Activated CD4-positive, alpha-beta T cell treated with anti-CD3 and anti-CD28 coated beads for 1 hour (primary cell): ENCODE data around the gene NINL.
"Not testable (repeated sequence)": the region's sequence is repeated elsewhere in the genome, so short reads cannot be mapped to it uniquely, and the experiment has no call there.

Experiments
- DNase-seq: peaks from one replicate; pipeline ENCODE4 v3.0.0-alpha.2; 2020

Gene NINL

DNA sequence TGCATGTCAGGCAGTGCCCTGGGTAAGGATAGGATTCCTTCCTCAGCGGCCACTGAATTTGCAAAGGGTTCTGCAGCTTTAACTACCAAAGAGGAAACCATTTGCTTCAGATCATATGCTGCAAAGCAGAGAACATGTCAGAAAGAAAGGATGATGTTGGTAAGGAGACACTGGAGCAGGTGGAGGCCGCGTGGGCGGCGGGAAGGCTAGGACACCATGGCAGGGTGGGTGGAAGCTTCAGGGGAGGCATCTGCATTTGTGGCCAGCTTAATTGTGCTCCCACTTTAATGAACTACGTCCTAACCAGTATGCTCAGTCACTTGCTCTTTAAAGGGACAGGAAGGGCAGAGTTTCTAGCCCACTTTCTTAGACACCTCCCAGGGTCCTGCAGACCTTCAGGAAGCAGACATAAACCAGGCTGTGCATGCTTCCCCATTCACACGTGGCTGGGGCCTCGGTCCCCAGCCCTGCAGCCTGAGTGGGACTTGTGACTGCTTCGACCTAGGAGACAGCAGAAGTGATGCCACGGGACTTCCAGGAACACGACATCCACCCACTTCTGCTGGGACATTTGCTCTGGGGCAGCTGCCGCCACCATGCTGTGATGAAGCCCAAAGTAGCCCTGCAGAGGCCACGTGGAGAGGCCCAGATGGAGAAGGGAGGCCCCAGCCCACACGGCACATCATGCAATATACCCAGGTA is 101.7 kb downstream of the NINL start:
- DNase-seq: no peak

DNA sequence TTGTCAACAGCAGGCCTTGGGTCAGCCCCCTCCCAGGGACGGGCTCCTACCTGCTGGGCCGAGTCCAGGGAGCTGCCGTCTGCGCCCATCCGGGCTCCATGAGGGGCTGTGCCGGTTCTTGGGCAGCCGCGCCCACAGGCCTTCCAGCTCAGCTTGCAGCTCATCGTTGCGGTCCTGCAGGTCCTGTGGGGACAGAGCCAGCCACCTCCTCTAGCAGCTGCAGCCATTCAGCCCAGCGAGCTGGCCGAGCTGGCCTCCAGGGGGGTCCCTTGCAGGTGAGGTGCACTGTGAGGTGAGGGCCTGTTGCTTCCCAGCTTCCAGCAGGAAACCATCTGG is 103.4 kb downstream of the NINL start:
- no peak for DNase-seq

DNA sequence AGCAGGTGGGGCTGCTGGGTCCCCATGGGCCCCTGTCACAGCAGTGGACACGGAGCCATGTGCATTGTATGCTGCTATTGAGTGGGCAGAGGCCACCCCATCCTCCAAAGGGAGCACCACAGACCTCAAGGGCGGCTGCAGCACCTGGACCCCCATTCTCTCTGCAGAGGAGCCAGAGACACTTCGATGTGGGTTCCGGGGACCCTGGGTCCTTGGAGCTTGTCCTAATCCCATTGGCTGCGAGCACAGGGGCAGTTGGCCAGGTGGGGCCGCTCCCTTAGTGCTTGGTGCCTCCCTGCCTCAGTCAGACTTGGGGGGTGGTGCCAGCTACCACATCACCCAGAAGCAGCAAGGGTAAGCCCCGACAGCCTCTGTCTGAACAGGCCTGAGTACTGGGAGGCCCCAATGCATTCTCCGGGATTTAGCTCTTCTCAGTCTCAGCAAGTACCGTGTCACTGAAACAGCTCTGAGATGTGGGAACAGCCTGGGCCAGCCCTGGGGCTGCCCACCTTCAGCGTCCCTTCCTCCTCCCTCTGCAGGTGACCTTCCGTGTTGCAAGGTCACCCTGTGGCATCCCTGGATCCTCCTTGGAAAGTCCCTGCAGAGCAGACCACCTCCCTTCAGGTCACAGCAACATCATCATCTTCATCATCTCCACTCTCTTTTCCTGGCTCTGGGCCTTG is 104.0 kb downstream of the NINL start:
- DNase-seq: no peak

DNA sequence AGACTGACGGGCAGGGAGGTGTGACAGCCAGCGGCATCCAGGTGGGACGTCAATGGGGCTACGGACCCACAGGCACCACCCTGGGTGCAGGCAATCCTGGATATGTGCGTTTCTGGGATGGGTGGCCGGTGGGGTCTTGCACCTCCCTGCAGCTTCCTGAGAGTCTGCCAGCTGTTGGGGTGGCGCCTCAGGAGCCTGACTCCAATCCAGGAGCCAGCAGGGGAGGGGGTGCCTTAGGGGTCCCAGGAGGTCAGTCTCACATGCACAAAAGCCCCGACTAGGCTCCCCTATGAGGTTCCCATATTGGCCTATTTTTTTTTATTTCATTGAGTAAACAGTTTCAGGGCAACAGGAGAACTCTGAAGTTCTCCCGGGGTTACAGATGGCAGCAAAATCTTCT is 104.5 kb downstream of the NINL start:
- no peak for DNase-seq

DNA sequence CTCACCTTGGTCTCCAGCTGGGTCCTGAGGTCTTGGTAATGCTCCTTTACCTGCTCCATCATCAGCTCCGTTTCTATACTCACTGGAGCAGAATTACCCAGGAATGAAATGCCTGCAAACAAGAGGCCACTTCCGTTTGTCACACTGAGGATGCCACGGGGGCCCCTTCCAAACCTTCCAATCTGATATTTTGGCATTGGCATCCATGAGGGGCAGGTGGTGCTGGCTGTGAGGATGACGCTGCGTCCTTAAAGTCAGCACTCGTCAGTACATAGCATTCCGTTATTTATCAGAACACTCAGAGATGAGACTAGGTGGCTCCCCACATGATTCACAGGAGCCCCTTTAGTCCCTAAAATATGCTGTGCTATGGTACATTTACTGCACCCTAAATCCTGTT is 105.2 kb downstream of the NINL start:
- no peak for DNase-seq

DNA sequence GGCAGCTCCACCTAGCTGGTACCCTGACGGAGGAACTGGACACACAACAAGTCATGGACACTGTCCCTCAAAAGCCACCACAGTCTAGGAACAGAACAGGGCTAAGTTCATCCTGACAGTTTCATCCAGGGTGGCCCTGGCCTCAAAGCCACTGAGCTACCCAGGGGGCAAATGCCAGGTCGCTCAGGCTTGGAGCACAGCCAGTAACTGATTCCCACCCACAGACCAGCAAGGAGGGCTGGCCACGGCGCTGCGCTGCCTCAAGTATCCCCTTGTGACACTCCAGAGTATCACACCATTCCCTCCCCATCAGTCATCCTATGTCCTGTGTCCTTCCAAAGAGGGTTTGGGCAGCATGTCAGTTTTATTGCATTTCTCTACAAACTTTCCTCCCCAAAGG is 105.7 kb downstream of the NINL start:
- DNase-seq: no peak

DNA sequence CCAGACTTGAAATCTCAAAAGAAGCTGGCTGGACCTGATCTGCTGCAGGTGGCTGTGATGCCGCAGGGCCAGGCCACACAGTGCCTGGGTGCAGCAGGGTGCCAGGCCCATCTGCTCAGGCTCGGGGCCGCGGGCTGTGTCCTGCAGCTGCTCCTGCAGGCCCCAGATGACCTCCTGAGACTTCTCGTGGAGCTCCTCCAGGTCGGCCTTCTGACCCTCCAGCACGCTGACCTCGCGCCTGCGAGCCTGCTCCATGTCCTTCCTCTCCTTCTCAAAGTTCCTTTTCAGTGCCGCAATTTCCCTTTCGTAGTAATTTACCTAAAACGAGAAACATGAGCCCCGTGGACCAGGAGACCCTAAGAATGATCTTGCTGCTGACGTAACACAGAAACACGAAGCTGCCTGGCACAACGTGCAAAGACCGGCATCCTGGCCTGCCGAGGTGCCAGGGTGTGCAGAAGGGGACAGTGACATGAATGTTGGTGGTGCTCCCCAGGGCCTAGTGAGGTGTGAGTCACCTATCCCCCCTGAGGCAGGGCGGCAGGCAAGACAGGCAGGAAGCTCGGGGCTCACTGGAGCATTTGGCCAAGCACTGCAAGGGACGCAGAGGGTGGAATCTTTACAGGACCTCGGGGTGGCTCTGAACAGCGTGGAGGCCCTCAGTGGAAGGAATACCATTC is 106.3 kb downstream of the NINL start:
- no peak for DNase-seq

DNA sequence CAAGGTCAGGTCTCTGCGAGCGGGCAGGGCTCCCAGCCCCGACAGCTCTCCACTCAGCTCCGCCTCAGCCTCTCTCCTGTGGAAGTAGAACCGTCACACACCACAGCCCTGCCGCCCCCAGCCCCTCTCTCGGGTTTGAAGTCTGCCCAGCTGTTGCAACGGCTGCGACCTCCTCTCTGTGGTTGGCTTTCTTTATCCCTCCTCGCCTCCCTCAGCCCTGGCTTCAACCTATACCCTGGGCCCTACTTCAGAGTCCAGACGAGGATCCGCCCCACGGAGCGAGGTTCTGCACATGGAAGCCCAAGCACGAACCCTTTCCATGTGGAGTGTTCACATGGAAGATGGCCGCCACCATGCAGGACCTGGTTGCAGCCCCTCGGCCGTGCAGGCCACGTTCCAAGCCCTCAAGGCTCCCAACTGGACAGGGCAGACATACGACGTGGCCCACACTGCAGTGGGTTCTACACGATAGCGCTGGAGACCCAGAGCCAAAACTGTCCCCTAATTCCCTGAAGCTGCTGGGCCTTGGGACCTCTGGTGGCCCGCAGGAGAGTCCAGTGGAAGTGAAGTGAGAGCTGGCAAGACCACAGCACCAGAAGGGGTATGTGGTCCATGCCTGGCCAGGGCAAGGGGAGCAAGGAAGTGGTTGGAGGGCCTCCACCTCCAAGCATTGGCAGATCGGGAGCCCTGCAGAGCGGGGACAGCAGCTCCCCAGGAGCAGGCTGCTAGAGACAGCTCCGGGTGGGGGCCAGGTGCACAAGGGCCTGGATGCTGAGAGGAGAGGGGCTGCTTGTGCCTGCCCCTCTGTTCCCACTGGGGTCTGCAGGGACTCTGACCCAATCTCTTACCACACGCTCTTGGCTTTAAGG is 108.1 kb downstream of the NINL start:
- DNase-seq: no peak

DNA sequence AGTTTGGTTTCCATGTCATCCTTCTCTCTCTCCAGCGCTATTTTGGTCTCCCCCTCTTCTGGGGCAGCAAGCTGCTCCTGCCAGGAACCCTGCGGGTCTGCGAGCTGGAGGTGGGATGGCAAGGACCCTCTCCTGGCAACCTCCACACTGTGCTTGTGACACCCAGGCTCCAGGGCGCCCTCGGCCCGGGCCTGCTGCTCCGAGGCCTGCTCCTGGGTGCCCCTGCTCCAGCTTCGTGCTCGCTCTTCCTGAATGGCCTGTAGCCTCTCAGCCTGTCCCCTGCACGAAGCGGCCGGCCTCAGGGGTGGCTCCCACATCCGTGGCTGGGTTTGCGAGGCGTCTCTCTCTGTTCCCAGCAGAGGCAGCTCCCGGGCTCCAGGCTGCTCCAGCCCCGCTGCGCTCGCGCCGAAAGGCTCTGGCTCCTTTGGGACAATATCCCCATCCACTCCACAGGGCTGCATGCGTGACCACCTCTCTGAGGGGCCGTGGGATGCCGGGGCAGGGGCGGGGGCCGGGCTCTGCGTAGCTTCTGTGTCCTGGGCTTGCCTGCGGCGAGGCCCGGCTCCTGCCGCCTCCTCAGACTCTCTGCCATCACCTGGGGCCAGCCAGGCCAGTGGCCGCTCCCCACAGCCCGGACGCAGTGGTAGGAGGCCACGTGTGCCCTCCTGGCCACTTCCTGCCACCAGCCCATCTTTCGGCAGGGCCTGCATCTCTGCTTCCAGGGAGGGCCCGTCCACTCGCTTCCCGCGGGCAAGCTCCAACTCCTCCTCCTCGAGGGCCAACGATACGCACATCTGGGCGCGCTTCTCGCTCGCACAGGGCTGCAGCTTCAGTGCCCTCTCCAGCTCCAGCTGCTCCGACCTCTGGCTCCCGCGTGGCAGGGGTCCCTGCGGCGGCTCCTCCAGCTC is 109.0 kb downstream of the NINL start:
- no peak for DNase-seq

DNA sequence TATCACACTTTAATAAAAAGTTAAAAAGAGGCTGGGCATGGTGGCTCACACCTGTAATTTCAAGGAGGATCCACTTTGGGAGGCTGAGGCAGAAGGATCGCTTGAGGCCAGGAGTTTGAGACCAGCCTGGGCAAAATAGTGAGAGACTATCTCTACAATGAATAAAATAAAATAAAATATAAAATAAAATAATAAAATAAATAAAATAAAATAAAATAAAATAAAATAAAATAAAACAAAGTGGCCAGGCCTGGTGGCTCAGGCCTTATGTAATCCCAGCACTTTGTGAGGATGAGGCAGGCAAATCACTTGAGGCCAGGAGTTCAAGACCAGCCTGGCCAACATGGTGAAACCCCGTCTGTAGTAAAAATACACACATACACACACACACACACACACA is 112.0 kb downstream of the NINL start:
- DNase-seq: not testable (repeated sequence)

DNA sequence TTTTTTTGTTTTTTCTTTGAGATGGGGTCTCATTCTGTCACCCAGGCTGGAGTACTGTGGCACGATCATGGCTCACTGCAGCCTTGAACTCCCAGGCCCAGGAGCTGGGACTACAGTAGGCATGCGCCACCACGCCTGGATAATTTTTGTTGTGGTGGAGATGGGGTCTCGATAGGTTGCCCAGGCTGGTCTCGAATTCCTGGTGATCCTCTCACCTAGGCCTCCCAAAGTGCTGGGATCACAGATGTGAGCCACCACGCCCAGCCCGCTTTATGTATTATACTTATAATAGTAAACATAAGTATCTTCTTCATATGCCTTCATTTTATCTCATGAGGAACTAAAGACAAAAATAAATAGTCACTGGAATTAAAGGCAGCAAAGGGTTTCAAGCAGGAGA is 114.3 kb downstream of the NINL start:
- DNase-seq: no peak

DNA sequence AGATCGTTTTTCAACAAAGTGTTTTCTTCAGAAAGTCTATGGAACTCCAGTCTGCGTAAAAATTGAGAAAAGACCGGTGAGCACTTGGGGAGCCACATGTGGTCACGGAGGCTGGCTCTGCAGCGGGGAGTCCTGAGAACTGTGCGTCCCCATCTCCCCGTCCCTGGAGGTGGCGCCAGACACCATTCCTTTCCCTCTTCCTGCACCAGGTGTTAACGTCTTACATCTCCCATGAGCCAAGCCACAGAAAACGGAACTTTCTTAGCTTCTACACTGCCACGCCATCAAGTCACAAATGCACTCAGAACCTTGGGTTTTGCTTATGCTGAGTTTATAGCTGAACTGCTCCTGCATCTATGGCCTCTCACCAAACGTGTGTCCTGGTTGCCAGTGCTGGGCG is 115.3 kb downstream of the NINL start:
- DNase-seq: peak; percentile 18

DNA sequence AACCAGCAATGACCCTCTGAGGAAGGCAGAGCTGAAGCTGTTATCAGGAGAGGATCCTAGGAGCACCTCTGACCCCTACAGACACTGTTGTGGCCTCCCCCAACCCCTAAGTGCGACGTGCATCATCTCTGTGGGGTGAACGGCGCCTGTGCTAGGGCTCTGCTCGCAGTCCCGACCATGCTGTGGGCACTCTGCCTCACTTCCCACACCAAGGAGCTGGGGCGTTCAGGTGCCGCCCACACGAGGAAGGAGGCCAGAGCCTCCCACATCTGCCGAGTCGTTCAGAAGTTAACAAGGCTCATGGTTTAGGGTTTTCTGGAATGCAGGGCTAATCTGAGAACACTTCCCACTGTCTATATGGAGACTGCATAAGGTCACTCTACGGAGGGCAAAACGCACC is 115.8 kb downstream of the NINL start:
- DNase-seq: no peak

DNA sequence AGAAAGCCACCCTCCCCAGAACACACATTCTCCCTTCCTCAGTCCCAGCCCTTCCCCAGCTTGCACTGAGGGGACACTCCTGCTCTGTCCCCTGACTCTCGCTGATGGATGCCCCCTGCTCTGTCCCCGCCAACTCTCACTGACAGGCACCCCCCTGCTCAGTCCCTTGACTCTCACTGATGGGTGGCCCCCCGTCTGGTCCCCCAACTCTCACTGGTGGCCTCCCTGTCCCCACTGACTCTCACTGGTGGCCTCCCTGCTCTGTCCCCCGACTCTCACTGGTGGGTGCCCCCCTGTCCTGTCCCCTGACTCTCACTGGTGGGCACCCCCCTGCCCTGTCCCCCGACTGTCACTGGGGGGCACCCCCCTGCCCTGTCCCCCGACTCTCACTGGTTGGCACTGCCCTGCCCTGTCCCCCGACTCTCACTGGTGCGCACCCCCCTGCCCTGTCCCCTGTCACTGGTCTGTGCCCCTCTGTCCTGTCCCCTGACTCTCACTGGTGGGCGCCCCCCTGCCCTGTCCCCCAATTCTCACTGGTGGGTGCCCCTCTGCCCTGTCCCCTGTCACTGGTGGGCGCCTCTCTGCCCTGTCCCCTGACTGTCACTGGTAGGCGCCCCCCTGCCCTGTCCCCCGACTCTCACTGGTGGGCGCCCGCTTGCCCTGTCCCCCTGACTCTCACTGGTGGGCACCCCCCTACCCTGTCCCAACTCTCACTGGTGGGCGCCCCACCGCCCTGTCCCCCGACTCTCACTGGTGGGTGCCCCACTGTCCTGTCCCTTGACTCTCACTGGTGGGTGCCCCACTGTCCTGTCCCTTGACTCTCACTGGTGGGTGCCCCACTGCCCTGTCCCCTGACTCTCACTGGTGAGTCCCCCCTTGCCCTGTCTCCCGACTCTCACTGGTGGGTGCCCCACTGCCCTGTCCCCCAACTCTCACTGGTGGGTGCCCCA is 116.9 kb downstream of the NINL start:
- no peak for DNase-seq

DNA sequence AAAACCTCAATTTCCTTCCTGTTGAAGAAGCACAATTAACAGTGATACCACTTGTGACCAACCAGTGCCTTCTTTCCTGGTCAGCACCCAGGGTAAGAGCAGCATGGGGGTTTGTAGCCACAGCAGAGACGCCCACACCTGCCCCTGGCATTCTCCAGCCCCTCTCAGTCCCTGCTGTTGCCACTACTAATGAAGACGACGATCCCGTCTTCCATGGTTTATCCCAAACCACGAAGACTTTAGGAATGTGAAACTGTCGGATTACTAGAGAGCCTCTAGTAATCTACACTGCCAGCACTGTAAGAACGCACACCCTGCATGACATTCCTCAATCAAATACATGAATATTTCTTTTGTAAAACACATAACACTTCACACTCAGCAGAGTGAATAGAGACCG is 117.9 kb downstream of the NINL start:
- no peak for DNase-seq

DNA sequence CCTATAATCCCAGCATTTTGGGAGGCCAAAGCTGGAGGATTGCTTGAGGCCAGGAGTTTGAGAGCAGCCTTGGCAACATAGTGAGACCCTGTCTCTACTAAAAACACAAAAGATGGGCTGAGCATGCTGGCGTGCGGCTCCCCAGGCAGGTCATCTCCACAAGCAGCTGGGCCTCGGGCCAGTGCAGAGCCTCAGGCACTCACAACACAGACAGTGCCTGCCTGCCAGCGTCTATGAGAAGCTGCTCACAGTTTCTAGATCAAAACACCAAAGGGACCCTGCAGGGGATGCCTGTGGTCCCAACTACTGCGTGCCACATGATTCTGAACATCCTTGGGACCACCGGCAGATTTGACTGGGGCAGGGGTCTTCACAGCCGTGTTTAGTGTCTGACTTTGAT is 118.5 kb downstream of the NINL start:
- no peak for DNase-seq

DNA sequence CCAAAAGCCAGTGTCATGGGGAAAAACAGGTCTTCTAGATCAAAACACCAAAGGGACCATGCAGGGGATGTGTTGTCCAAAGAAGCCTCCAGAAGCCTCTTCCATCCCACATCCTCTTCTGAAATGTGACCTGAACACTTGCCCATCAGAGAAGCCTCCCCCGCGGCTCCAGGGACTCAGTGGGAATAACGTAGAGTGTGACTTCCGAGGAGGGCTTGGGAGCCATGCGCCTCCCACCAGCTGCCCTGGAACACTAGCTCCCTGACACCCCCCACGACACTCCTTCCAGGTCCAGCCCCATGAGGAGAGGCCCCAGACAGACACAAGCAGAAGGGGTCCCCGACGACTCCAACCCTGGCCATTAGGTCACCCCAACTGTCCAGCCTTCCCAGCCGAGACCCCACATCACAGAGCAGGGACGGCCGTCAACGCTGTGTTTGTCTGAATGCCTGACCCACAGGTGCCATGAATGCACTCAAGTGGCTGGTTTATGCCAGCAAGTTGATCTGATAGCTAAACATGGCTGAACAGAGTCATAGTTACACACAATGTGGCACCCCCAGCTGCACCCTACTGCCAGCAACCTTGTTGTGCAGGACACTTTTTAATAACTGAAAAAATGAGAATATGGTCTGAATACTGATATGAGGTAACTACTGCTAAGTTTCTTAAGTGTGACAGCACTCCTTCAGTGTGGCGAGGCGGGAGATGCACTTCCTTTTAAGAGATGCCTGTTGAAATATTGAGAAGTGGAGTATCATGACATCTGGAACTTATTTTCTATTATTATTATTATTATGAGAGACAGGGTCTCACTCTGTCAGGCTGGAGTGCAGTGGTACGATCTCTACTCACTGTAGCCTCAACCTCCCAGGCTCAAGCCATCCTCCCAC is 119.8 kb downstream of the NINL start:
- no peak for DNase-seq

DNA sequence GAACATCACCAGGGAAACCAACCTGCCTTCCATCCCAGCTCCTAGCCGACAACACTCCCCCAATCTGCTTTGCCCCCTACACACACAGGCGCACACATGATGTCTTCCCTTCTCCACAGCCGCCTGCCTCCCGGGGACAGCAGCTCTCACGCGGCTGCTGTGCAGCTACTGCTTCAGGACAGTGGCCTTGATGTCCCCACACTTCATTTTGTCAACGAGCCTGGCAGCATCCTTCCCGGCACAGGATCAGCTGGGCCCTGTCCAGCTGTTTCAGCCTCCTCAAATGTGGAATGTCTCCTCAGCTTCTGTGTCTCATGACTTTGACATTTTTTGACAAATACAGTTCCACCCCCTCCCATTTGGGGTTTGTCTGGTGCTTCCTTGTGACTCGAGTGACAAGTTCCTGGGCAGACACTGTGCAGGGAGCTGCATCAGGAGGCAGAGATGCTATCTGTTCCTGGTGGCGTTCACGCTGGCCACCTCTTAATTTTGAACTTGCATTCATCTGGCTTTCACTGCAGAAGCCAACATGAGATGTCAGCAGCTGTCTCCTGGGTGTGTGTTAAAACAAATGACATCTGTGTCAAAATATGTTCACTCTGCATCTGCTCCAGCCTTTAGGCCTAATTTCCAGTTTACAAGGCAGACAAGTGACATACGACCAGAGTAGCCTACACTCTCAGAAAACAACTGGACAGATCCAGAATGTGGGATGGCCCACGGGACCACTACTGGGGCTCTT is 120.7 kb downstream of the NINL start:
- DNase-seq: no peak

DNA sequence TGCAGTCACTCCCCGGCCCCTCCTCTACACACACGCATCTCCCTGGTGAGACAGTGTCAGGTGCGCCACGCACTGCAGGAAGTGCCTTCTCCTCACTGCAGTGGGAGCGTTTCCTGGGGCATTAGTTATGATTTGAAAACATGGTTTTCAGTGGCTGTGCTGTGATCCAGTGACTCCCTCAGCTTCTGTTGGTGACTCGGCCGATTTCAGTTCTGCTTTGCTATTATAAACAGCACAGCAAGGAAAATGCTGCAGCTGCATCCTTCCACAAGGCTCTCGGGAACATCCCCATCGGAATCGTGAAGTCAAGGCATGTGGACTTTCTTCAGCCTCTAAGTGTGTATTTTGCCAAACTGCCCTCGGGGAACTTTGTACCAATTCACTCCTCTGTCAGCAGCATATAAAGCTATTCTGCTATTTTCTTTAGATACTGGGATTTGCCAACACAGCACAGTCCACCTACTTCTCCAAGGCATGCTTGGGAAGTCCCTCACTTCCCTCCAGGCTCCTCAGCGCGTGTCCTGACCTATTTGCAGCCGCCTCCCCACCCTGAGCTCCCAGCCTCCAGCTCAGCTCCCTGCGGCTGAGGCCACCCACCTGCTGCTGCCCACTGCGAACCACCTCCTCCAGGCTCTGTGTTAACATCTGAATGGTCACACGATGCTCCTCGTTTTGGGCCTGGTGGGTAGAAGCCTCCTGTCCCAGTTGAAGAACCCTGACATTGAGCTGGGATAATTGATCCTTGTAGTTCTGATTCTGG is 123.4 kb downstream of the NINL start:
- DNase-seq: no peak
